Left ventricle myocardium inferior (tissue), 1 donor: ENCODE measurements around the gene PES1. TPM values are rescaled to one million over a fixed set of nuclear protein-coding genes. Genes with fewer than 3 reads are reported as not detected.
"Not testable (repeated sequence)": the region's sequence is repeated elsewhere in the genome, so short reads cannot be mapped to it uniquely, and the experiment has no call there.

ENCODE experiments used
- DNase-seq: peaks from one replicate; pipeline ENCODE4 v3.0.0-alpha.2; 2020
- H3K27ac ChIP-seq: fragments of 200-600 bp; replicated peaks from 2 replicates; pipeline ENCODE4 v1.8.0; 2021
- H3K27me3 ChIP-seq: fragments of 200-600 bp; 2 replicates; pipeline ENCODE4 v1.8.0; 2021; ENCODE audit warnings: low read depth
- H3K36me3 ChIP-seq: fragments of 200-600 bp; 2 replicates; pipeline ENCODE4 v1.8.0; 2021
- H3K4me1 ChIP-seq: fragments of 200-600 bp; 2 replicates; pipeline ENCODE4 v1.8.0; 2021
- H3K4me3 ChIP-seq: fragments of 200-600 bp; 2 replicates; pipeline ENCODE4 v1.8.0; 2021; ENCODE audit warnings: mild to moderate bottlenecking, moderate library complexity
- H3K9me3 ChIP-seq: fragments of 200-600 bp; replicated peaks from 2 replicates; pipeline ENCODE4 v1.8.0; 2021
- intact Hi-C: fragments of 100-400 bp; cut with micrococcal nuclease; formaldehyde crosslinking; loops from one replicate; pipeline ENCODE4 v1.11.0; 2022
- total RNA-seq: library from RNA; stranded (reverse); fragmentation: NEBNext Ultra II Directional; extraction: Animal tissue kit (Norgen Biotek cat#: 25700); gene quantifications from one replicate; pipeline ENCODE4 v1.2.1, GENCODE V29; 2021
- TF ChIP-seq, protein P1 (sequence below): fragments of 200-600 bp; IDR thresholded peaks from 2 replicates; pipeline ENCODE4 v1.8.0; 2021; ENCODE audit warnings: antibody characterized with exemption, mild to moderate bottlenecking, borderline replicate concordance
- donor health status: DM: no; HTN: yes; CAD: no; lungs with severe emphysema.

The PES1 gene
- total RNA-seq, 1 donor from 2014 or later, result 23.1 TPM

DNA sequence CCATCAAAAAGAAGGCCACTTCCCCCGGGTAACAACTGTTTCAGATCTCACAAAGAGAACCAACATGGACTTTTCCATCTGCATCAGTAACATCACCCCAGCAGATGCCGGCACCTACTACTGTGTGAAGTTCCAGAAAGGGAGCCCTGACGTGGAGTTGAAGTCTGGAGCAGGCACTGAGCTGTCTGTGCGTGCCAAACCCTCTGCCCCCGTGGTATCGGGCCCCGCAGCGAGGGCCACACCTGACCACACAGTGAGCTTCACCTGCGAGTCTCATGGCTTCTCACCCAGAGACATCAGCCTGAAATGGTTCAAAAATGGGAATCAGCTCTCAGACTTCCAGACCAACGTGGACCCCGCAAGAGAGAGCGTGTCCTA, 48.9 kb downstream of the PES1 start:
- Histone ChIP-seq H3K27ac (no peak overlapping the region), H3K9me3 (no peaks in the 10 kb centered on the region), H3K27me3 (peaks cover 83% of the 10 kb centered on the region), H3K4me3 (peak overlapping the region; percentile 61), H3K4me1 (peaks cover 12% of the 10 kb centered on the region), H3K36me3 (no peaks in the 10 kb centered on the region)
- TF ChIP-seq, protein P1, sequence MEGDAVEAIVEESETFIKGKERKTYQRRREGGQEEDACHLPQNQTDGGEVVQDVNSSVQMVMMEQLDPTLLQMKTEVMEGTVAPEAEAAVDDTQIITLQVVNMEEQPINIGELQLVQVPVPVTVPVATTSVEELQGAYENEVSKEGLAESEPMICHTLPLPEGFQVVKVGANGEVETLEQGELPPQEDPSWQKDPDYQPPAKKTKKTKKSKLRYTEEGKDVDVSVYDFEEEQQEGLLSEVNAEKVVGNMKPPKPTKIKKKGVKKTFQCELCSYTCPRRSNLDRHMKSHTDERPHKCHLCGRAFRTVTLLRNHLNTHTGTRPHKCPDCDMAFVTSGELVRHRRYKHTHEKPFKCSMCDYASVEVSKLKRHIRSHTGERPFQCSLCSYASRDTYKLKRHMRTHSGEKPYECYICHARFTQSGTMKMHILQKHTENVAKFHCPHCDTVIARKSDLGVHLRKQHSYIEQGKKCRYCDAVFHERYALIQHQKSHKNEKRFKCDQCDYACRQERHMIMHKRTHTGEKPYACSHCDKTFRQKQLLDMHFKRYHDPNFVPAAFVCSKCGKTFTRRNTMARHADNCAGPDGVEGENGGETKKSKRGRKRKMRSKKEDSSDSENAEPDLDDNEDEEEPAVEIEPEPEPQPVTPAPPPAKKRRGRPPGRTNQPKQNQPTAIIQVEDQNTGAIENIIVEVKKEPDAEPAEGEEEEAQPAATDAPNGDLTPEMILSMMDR, result no peak
- no peak for DNase-seq
- intact Hi-C loops, result no loop called here

DNA sequence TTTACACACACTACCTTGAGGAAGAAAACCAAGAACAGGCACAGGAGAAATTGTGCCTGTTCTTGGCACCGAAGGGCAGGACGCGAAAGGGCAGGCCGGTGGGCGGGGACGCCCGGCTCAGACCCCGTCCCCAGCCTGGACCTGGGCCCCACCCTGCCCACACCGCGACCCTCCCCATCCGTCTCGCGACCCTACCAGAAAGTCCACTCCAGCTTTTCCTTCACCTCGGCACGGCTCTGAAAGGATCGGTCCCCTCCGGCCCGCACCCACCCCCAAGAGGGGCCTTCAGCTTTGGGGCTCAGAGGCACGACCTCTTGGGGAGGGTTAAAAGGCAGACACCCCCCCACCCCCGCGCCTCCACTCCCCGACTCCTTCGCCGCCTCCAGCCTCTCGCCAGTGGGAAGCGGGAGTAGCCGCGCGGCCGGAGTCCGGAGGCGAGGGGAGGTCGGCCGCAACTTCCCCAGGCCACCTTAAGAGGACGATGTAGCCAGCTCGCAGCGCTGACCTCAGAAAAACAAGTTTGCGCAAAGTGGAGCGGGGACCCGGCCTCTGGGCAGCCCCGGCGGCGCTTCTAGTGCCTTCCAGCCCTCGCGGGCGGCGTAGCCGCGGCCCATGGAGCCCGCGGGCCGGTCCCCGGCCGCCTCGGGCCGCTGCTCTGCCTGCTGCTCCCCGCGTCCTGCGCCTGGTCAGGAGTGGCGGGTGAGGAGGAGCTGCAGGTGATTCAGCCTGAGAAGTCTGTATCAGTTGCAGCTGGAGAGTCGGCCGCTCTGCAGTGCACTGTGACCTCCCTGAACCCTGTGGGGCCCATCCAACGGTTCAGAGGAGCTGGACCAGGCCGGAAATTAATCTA, 49.5 kb downstream of the PES1 start:
- no peak overlapping the region for H3K27ac ChIP-seq
- DNase-seq, result no peak
- peaks cover 12% of the 10 kb centered on the region for H3K4me1 ChIP-seq
- intact Hi-C loops, result no loop called here
- peak overlapping the region; percentile 61 for H3K4me3 ChIP-seq
- no peaks in the 10 kb centered on the region for H3K36me3 ChIP-seq
- H3K9me3 ChIP-seq, result no peaks in the 10 kb centered on the region
- TF ChIP-seq, protein P1, result no peak
- peaks cover 77% of the 10 kb centered on the region for H3K27me3 ChIP-seq

DNA sequence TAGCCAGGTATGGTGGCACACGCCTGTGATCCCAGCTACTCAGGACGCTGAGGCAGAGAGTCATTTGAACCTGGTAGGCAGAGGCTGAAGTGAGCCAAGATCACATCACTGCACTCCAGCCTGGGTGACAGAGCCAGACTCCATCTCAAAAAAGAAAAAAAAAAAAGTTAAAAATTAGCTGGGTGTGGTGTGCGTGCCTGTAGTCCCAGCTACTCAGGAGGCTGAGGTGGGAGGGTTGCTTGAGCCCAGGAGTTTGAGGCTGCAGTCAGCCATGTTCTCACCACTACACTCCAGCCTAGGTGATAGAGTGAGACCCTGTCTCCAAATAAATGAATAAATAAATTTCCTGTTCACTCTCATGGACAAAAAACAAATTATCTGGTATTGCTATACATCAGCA, 50.2 kb downstream of the PES1 start:
- H3K4me3 ChIP-seq, result peak overlapping the region; percentile 61

DNA sequence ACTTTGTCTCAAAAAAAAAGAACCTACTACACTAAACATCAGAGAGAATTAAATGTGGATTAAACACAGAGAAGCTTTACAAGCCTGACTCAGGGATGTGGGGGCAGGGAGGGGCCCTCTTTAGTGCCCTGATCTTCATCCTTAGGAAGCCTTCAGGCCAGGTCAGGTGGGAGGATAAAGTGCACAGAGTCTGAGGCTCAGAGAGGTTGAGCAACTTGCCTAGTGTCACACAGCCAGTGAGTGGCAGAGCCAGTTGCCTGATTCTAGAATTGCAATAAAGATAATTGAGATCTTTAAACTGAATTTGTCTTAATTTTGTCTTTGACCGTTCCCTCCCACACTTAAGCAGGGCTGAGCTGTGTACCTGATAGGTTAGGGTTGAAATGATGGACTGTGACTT, 52.3 kb downstream of the PES1 start:
- H3K9me3 ChIP-seq, result no peaks in the 10 kb centered on the region
- no peaks in the 10 kb centered on the region for H3K36me3 ChIP-seq
- intact Hi-C loops, result no loop called here
- H3K4me3 ChIP-seq, result no peak overlapping the region
- H3K27me3 ChIP-seq, result peaks cover 52% of the 10 kb centered on the region
- no peak overlapping the region for H3K27ac ChIP-seq
- TF ChIP-seq, protein P1, result no peak
- peaks cover 12% of the 10 kb centered on the region for H3K4me1 ChIP-seq
- no peak for DNase-seq

More for the DNA sequence above, 50.2 kb downstream of the PES1 start:
- DNase-seq, H3K9me3 ChIP-seq, H3K36me3 ChIP-seq, intact Hi-C loops, H3K27ac ChIP-seq: not testable (repeated sequence)
- Histone ChIP-seq H3K4me1 (peaks cover 12% of the 10 kb centered on the region), H3K27me3 (peaks cover 71% of the 10 kb centered on the region)

DNA sequence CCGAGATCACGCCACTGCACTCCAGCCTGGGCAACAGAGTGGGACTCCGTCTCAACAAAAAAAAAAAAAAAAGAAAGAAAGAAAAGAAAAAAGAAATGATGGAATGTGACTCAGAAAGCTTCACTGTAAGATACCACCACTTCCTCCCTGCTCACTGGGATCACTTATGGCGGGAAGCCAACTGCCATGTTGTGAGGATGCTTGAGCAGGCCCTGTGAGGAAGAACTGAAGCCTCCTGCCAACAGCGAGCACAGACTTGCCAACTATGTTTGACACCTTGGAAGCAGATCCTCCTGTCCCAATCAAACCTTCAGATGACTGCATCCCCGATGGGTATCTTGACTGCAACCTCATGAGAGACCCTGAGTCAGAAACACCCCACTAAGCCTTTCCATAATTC, 53.4 kb downstream of the PES1 start:
- Histone ChIP-seq H3K27me3 (peaks cover 41% of the 10 kb centered on the region), H3K27ac (no peak overlapping the region), H3K4me3 (no peak overlapping the region), H3K36me3 (no peaks in the 10 kb centered on the region), H3K9me3 (no peaks in the 10 kb centered on the region), H3K4me1 (peaks cover 12% of the 10 kb centered on the region)
- TF ChIP-seq, protein P1, result no peak
- DNase-seq, result no peak
- intact Hi-C loops, result no loop called here

DNA sequence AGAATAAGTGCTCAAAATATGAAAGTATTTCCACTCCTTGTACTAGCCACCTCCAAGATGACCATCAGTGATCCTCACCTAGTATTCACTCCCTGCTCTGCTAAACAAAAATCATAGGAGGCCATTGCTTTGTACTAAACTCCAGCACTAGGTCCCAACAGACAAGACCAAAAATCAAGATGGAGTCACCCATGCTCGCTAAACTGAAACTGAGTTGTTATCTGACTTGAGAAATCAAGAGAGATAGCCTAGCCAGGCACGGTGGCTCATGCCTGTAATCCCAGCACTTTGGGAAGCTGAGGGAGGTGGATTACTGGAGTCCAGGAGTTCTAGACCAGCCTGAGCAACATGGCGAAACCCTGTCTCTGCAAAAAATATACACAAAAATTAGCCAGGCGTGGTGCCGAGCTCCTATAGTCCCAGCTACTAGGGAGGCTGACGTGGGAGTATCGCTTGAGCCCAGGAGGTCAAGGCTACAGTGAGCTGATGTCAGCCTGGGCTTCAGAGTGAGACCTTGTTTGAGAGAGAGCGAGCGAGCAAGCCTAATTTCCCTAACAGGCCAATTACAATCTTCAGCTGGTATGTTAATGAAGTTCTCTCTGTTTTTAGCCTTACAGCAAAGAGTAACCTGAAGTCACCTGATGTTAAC, 54.5 kb downstream of the PES1 start:
- H3K36me3 ChIP-seq, result no peaks in the 10 kb centered on the region

More for the DNA sequence above, 54.5 kb downstream of the PES1 start:
- Histone ChIP-seq H3K4me1 (peaks cover 6% of the 10 kb centered on the region), H3K27ac (no peak overlapping the region), H3K4me3 (no peak overlapping the region), H3K9me3 (no peaks in the 10 kb centered on the region), H3K27me3 (peaks cover 34% of the 10 kb centered on the region)
- no peak for DNase-seq
- TF ChIP-seq, protein P1, result no peak
- intact Hi-C loops, result no loop called here
